Effector CD4-positive, alpha-beta T cell (primary cell): ENCODE measurements around the gene NAT10.
"Not testable (repeated sequence)": the region's sequence is repeated elsewhere in the genome, so short reads cannot be mapped to it uniquely, and the experiment has no call there.

ENCODE experiments used
- DNase-seq: peaks from one replicate; pipeline ENCODE4 v3.0.0-alpha.2; 2020

NAT10 gene

GRCh38 chr11:34169686-34170085, 64.3 kb downstream of the NAT10 start:
- no peak for DNase-seq

DNA sequence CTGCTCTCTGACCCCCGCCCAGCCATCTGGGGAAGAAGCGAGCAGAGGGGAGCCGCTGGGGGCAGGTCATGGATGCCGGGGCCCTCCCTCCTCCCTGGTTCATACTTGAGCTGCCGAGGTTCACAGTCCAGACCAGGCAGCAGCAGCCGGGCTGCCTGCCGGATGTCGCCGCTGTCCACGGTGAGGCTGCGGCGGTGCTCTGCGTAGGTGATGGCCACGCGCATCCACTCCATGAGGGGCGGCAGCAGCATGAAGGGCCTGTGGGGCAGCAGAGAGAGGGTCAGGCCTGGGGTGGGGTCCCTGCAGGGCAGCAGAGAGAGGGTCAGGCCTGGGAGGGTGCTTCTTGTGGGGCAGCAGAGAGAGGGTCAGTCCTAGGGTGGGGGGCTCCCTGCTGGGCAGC, 67.6 kb downstream of the NAT10 start:
- no peak for DNase-seq

GRCh38 chr11:34174412-34175041, 69.1 kb downstream of the NAT10 start:
- peak; percentile 71 for DNase-seq

DNA sequence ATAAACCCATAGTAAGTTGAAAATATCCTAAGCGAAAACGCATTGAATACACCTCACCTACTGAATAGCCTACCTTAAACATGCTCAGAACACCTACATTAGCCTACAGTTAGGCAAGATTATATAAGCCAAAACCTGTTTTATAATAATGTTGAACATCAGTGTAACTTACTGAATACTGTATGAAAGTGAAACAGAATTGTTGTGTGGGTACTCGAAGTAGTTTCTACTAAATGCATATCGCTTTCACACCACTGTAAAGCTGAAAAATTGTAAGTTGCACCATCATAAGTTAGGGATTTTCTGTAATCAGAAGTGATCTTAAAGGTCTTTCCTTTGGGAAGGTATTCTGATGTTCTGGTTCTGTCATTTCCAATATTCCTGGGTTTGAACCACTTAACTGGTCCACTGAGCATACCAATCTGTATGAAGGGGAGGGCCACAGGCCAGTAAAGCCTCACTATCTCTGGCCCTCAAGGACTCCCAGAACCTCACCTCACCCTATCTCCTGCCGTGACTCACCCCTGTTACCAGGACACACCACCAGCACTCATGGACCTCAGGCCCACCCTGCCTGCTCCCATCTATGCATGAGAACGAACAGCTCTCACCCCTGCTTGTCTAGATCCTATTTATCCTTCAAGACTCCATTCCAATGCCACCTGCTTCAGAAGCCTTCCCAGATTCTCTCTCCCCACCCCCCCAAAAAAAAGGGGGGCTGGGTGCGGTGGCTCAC, 70.0 kb downstream of the NAT10 start:
- DNase-seq, result no peak

GRCh38 chr11:34176751-34177209, 71.4 kb downstream of the NAT10 start:
- no peak for DNase-seq

DNA sequence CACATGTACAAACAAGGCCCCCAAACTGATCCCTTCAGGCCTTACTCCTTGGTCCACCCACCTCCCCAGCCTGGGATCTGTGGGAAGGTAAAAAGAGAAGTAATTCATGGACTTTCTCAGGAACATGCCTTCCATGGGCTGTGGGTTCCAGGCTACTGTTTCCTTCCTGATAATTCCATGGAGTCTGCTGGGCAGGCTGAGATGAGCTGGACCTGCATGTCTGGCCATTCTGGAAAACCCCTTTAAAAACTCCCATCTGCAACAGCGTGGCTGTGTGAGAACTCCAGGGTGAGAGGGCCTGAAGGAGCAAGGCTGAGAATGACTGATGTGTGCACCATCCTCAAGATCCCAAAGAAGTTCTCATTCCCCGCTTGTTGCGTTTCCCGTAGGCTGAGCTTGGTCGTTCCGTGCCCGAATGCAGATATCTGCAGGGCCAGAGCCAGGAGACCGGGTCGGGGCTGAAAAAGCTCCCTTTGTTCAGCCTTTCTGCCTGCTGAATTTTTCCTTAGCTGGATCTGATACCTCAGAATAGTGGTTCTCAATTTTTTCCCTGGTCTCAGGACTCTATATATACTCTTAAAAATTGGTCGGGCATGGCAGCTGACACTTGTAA, 72.9 kb downstream of the NAT10 start:
- DNase-seq, result no peak

DNA sequence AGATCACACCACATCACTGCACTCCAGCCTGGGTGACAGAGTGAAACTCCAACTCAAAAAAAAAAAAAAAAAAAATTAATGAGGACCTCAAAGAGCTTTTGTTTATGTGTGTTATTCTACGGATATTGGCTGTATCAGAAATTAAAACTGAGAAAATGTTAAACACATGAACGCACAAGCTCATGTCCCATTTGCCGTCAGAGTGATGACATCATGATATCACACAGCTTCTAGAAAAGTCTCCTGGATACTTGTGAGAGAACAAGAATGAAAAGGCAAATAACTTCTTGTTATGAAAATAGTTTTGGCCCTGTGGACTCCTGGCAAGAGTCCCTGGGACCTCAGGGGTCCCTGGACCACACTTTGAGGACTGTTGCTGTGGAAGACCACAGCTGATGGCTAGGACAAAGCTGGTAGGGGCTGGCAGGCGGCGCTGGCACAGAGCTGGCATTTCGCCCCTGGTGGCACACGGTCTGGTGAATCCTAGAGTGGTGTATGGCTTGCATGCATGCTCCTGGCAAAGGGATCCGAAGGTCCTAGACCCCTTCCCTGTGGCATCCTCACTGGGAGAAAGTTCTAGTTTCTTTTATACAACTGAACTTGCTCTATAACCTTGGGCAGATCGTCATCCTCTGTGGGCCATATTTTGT, 73.7 kb downstream of the NAT10 start:
- no peak for DNase-seq

GRCh38 chr11:34180040-34180813, 74.8 kb downstream of the NAT10 start:
- DNase-seq, result no peak

GRCh38 chr11:34180814-34181165, 75.4 kb downstream of the NAT10 start:
- DNase-seq, result not testable (repeated sequence)

- DNase-seq, result no peak
Measured at GRCh38 chr11:34181251-34181650, 75.8 kb downstream of the NAT10 start.

GRCh38 chr11:34181856-34182405, 76.5 kb downstream of the NAT10 start:
- DNase-seq, result no peak

- DNase-seq, result no peak
Measured at GRCh38 chr11:34182425-34182824, 77.0 kb downstream of the NAT10 start.

DNA sequence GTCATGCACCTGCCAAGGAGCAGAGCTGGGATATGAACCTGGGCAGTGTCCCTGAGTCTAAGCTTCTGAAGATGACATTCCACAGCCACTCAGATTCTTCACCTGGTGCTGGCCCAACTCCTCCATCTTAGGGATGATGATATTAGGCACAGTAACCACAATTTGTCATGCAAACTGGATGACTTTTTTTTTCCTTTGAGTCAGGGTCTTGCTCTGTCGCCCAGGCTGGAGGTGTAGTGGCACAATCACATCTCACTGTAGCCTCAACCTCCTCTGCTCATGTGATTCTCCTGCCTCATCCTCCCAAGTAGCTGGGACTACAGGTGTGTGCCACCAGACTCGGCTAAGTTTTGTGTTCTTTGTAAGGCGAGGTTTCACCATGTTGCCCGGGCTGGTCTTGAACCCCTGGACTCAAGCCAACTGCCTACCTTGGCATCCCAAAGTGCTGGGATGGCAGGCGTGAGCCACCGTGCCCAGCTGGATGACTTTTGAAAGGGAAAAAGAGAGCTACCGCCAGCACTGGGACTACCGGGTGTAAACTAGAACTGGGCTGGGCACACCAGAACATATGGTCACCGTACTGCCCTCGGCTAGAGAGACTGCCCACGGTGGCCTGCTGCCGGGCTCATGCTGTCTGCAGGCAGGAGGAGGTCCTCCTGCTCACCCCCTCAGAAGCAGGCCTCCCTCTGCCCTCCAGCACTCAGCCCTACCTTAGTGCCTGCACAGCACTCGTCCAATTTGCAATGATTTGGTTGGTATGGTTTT, 77.7 kb downstream of the NAT10 start:
- no peak for DNase-seq

- DNase-seq, result no peak
Measured at GRCh38 chr11:34183848-34184391, 78.5 kb downstream of the NAT10 start.

- DNase-seq, result no peak
Measured at GRCh38 chr11:34184505-34185015, 79.1 kb downstream of the NAT10 start.

DNA sequence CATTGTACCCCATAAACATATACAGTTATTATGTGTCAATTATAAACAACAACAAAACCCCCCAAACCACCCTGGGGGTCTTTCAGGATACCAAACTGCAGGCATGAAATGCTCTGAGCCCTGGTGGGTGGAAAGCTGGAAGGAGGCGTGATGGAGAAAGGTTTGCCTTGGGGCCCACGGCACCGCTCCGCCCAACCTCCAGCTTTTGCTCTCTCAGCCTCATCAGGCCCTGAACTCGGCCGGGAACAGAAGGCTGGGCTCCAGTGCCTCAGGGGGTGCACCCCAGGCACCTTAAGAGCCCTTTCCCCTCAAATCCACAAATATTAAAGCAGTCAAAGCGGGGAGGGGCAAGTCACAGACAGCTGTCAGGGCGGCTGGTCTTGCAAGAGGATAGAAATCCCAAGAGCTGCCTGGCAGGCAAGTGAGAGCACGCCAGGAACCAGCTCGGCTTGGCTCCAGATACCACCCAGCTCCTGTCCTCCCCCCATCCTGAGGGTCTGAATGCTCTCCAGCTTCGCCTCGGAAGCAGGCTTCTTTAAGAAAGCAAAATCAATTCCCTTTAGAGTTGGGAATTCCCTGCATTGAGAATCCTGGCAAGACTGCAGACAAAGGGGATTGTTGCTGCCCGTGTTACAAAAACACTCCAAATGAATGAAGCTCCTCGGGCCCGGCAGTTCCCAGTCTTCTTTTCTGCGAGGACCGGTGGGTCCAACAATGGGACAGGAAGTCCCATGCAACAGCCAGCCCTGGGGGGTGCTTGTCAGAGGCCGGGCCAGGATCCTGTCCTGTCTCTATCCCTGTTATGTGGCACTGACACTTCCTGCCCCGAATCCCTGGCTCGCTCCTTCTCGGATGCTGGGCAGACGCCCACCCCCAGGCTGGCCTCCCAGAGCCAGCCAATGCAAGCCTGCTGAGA, 80.8 kb downstream of the NAT10 start:
- DNase-seq, result no peak

DNA sequence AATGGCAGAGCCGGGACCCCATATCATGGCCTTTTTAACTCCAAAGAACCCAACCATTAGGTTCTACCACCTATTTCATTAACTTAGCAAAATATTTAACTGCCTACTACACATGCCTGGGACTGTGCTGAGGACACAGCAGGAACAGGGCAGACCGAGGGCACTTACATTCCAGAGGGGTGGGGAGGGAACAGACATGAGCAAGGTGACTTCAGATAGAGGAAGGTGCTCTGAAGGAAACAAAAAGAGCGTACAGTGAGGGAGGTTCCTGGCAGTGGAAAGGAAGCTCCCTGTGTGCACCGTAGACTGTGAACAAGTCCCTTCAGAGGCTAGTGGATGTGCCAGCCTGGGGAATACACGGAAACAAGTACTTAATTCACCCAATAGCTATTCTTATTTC, 82.8 kb downstream of the NAT10 start:
- DNase-seq, result no peak

- DNase-seq, result no peak
Measured at GRCh38 chr11:34189191-34189590, 83.8 kb downstream of the NAT10 start.

DNA sequence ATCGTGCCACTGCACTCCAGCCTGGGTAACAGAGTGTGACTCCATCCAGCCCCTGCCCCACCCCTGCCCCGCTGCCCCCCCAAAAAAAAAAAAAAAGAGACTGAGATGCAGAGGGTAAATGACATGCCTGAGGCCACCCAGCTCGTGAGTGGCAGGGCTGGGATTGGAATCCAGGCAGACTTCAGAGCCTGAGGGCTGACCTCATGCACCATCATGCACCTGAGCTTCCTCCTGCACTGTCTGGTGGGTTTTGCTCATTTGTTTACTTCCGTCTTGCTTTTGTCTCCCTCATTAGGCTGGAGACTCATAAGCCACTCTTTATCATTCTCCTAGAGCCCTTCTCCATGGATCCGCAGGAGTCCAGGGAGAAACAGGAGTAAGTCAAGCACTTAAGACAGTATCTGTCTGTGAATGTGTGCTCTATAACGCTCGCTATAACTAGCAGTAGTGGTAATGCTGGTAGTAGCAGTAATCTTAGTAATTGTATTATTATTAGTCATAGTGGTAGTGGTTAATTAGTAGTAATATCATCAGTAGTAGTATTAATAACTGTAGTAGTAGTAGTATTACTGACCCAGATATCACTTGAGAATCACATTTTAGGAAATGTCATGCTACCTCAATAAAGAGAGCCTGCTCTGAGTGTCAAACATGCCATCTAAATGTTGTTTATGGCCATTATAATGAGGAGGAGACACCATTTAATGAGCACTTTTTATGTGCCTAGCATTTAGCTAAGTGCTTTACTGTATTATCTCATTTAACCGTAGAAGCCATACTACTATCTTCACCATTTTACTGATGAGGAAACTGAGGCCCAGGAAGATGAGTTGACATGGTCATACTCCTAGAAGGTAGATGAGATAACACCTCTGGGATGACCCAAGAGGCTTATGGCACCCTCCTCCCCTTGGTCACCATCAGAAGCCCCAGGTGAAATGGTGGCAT, 85.0 kb downstream of the NAT10 start:
- no peak for DNase-seq
